HCT116 (cell line): ENCODE results near the gene PIH1D1. TPM values are rescaled to one million over a fixed set of nuclear protein-coding genes. Genes with fewer than 3 reads are reported as not detected.

Source experiments
- ATAC-seq: fragments of 200-7000 bp; cut with Tn5 transposase; 2 replicates; pipeline ENCODE4 v1.9.1; 2020; ENCODE audit warnings: mild to moderate bottlenecking, moderate library complexity
- BruUV-seq: library from RNA; stranded (reverse); fragments of 400-500 nt; replicated peaks from 2 replicates; lab custom pipeline; 2021; lab: Mats Ljungman, UMichigan
- CTCF ChIA-PET: fragments of 300-600 bp; sonication (Branson Sonifier 250); formaldehyde crosslinking; loops from one replicate; lab custom pipeline; 2021; ENCODE audit warnings: antibody characterized with exemption; lab: Charles Lee
- POLR2A ChIA-PET: fragments of 300-600, 350-600 bp; sonication (Branson Sonifier 250); formaldehyde crosslinking; loops from one replicate; lab custom pipeline; 2021; ENCODE audit warnings: antibody characterized with exemption; lab: Charles Lee
- RAD21 ChIA-PET, 2 experiments: fragments of 300-600 bp; sonication (Branson Sonifier 250); formaldehyde crosslinking; loops; one replicate each; lab custom pipeline; 2023; ENCODE audit warnings: low total read pairs in 2 of 2; ENCODE audit not compliant: uncharacterized antibody in 2 of 2, unreplicated experiment in 2 of 2, low non-redundant PET in 1 of 2; lab: Charles Lee
- DNase-seq: peaks from one replicate; pipeline ENCODE4 v3.0.0-alpha.2; 2010; ENCODE audit warnings: low read depth, low spot score
- H2AFZ ChIP-seq: fragments of 200-600 bp; shearing (Covaris generic), sonication (generic); 2 replicates; pipeline ENCODE4 v1.6.1; 2017; ENCODE audit warnings: low read depth, mixed run types, mixed read lengths, antibody characterized with exemption, low read length; ENCODE audit not compliant: poor library complexity, severe bottlenecking
- H3K27ac ChIP-seq: 2 replicates; pipeline ENCODE4 v1.5.1; 2012; ENCODE audit warnings: low read depth, low read length
- H3K27me3 ChIP-seq: fragments of 200-600 bp; sonication (generic); 2 replicates; pipeline ENCODE4 v1.6.1; 2016; ENCODE audit warnings: mixed run types, low read length, mixed read lengths; ENCODE audit not compliant: insufficient read depth
- H3K36me3 ChIP-seq, 2 experiments: fragments of 200-500 bp in 1 of 2; fragments of 200-600 bp in 1 of 2; sonication (Bioruptor generic) in 1 of 2; sonication (generic) in 1 of 2; 2 replicates each; pipeline versions ENCODE4 v1.5.1 to v1.6.1; 2014 to 2016; ENCODE audit warnings: low read length in 2 of 2, inconsistent platforms in 1 of 2, mixed read lengths in 1 of 2, mixed run types in 1 of 2; ENCODE audit not compliant: insufficient read depth in 2 of 2, control insufficient read depth in 1 of 2
- H3K4me1 ChIP-seq, 2 experiments: fragments of 200-600 bp in 1 of 2; sonication (generic) in 1 of 2; 2 replicates each; pipeline versions ENCODE4 v1.5.1 to v1.6.1; 2012 to 2017; ENCODE audit warnings: low read length in 2 of 2, inconsistent platforms in 1 of 2, mild to moderate bottlenecking in 1 of 2, mixed read lengths in 1 of 2, mixed run types in 1 of 2, moderate library complexity in 1 of 2; ENCODE audit not compliant: insufficient read depth in 2 of 2, control insufficient read depth in 1 of 2
- H3K4me2 ChIP-seq: fragments of 200-600 bp; sonication (generic); 2 replicates; pipeline ENCODE4 v1.6.1; 2017; ENCODE audit warnings: mixed run types, low read length, mixed read lengths
- H3K4me3 ChIP-seq, 2 experiments: fragments of 200-600 bp in 1 of 2; sonication (generic) in 1 of 2; replicated peaks in 1 of 2; 2 replicates each; pipeline ENCODE4 v1.5.1; 2011 to 2016; ENCODE audit warnings: low read length in 2 of 2, control low read depth in 1 of 2, low read depth in 1 of 2, mild to moderate bottlenecking in 1 of 2, mixed read lengths in 1 of 2, mixed run types in 1 of 2
- H3K79me2 ChIP-seq: fragments of 200-600 bp; sonication (generic); 2 replicates; pipeline ENCODE4 v1.6.1; 2017; ENCODE audit warnings: mild to moderate bottlenecking, mixed run types, low read length, moderate library complexity, mixed read lengths; ENCODE audit not compliant: insufficient read depth
- H3K9ac ChIP-seq: fragments of 200-600 bp; sonication (generic); 2 replicates; pipeline ENCODE4 v1.6.1; 2016; ENCODE audit warnings: low read length, mixed read lengths
- H3K9me2 ChIP-seq: fragments of 200-600 bp; sonication (generic), shearing (Covaris generic); 2 replicates; pipeline ENCODE4 v1.6.1; 2017; ENCODE audit warnings: mixed run types, mild to moderate bottlenecking, moderate library complexity; ENCODE audit not compliant: insufficient read depth
- H3K9me3 ChIP-seq, 2 experiments: fragments of 200-500 bp in 1 of 2; fragments of 200-600 bp in 1 of 2; sonication (Bioruptor generic) in 1 of 2; sonication (generic) in 1 of 2; 2 replicates each; pipeline ENCODE4 v1.6.1; 2014 to 2017; ENCODE audit warnings: low read length in 2 of 2, mixed read lengths in 2 of 2, inconsistent platforms in 1 of 2, low read depth in 1 of 2, mild to moderate bottlenecking in 1 of 2, mixed run types in 1 of 2, moderate library complexity in 1 of 2; ENCODE audit not compliant: control insufficient read depth in 1 of 2, insufficient read depth in 1 of 2
- H4K20me1 ChIP-seq: fragments of 200-600 bp; sonication (generic), shearing (Covaris generic); 2 replicates; pipeline ENCODE4 v1.6.1; 2017; ENCODE audit warnings: mixed run types, mild to moderate bottlenecking, moderate library complexity; ENCODE audit not compliant: insufficient read depth
- CTCF ChIP-seq, 3 experiments: fragments of 200-600 bp in 1 of 3; sonication (generic) in 1 of 3; IDR thresholded peaks in 2 of 3; conservative IDR thresholded peaks in 1 of 3; 2 replicates each; pipeline ENCODE4 v1.5.1; 2012 to 2017; ENCODE audit warnings: low read depth in 2 of 3, low read length in 2 of 3, antibody characterized with exemption in 1 of 3, borderline replicate concordance in 1 of 3, control low read depth in 1 of 3, mild to moderate bottlenecking in 1 of 3, mixed read lengths in 1 of 3, mixed run types in 1 of 3, moderate library complexity in 1 of 3; ENCODE audit not compliant: insufficient read depth in 1 of 3
- EZH2 ChIP-seq: fragments of 200-600 bp; sonication (generic); IDR thresholded peaks from 2 replicates; pipeline ENCODE4 v1.6.1; 2017; ENCODE audit warnings: antibody characterized with exemption, mixed run types
- EZH2phosphoT487 ChIP-seq: fragments of 200-600 bp; IDR thresholded peaks from 2 replicates; pipeline ENCODE4 v1.6.1; 2018; ENCODE audit warnings: antibody characterized with exemption, borderline replicate concordance
- JUND ChIP-seq: IDR thresholded peaks from 2 replicates; pipeline ENCODE4 v1.6.1; 2012
- MAX ChIP-seq: IDR thresholded peaks from 2 replicates; pipeline ENCODE4 v1.6.1; 2012
- POLR2A ChIP-seq: IDR thresholded peaks from 2 replicates; pipeline ENCODE4 v1.7.0; 2011; ENCODE audit warnings: borderline replicate concordance; ENCODE audit not compliant: insufficient read depth, insufficient read length; ENCODE audit errors: extremely low read depth
- POLR2AphosphoS5 ChIP-seq: IDR thresholded peaks from 2 replicates; pipeline ENCODE4 v1.6.1; 2011; ENCODE audit warnings: mild to moderate bottlenecking, low read depth, low read length, moderate library complexity
- RAD21 ChIP-seq: IDR thresholded peaks from 2 replicates; pipeline ENCODE4 v1.6.1; 2012; ENCODE audit warnings: low read depth, mild to moderate bottlenecking
- SP1 ChIP-seq: IDR thresholded peaks from 2 replicates; pipeline ENCODE4 v1.6.1; 2012; ENCODE audit warnings: low read depth
- SRF ChIP-seq: IDR thresholded peaks from 2 replicates; pipeline ENCODE4 v1.6.1; 2012; ENCODE audit warnings: low read depth
- YY1 ChIP-seq: IDR thresholded peaks from 2 replicates; pipeline ENCODE4 v1.6.1; 2011; ENCODE audit warnings: low read length, low read depth, moderate library complexity, mild to moderate bottlenecking; ENCODE audit not compliant: insufficient replicate concordance; ENCODE audit errors: extremely low read depth
- ZFX ChIP-seq: fragments of 450-650 bp; IDR thresholded peaks from 2 replicates; pipeline ENCODE4 v1.6.1; 2017
- intact Hi-C: fragments of 100-400 bp; cut with micrococcal nuclease; formaldehyde crosslinking; loops from 2 replicates; pipeline ENCODE4 v1.10.0; 2022
- total RNA-seq: library from RNA; stranded (reverse); gene quantifications from one replicate; pipeline ENCODE4 v1.2.1, GENCODE V29; 2021; ENCODE audit not compliant: unreplicated experiment
- TF ChIP-seq, protein P1 (sequence below): IDR thresholded peaks from 2 replicates; pipeline ENCODE4 v1.6.1; 2012; ENCODE audit warnings: low read depth
- TF ChIP-seq, protein P2 (sequence below): IDR thresholded peaks from 2 replicates; pipeline ENCODE4 v1.6.1; 2012

PIH1D1 gene
- total RNA-seq, 1 experiment from 2014 or later = 152 TPM

DNA sequence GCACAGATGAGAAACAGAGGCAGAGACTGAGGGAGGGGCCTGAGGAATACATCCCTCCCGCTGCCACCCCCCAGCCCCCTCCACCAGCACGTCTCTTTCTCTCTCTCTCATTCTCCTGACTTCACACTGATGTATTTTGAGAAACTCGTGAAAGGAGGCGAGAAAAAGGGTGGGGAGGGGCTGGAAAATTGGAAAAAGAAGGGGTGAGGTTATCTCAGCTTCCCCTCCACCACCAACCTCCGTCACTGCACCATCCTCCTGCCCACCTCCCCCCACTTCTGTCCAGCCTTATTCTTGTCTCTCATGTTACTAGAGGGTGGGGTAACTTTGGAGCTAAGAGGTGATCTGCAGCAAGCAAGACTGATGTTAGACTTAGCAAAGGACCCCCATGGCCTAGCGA lies 11.8 kb downstream of the PIH1D1 start:
- RAD21 ChIA-PET = no interaction called here
- Histone ChIP-seq H3K9me3 (no peaks in the 10 kb centered on the region), H3K4me2 (no peak overlapping the region), H3K27me3 (peaks cover 21% of the 10 kb centered on the region), H4K20me1 (no peaks in the 10 kb centered on the region), H3K27ac (no peak overlapping the region), H3K9ac (no peak overlapping the region), H2AFZ (no peak overlapping the region), H3K36me3 (no peaks in the 10 kb centered on the region), H3K79me2 (no peaks in the 10 kb centered on the region)
- DNase-seq (no peak), ATAC-seq (no peak)
- intact Hi-C loops = no loop called here
- POLR2A ChIA-PET = interaction anchor here (0.8 kb wide), 1 partner anchor 12 kb away, joined by 3 read pairs; no protein-coding TSS in a partner anchor
- no TSS peak for BruUV-seq
- TF ChIP-seq ZFX (no peak), RAD21 (no peak), YY1 (no peak), EZH2phosphoT487 (no peak), CTCF (IDR thresholded peaks at IDR 0.05 in 2 of 3, conservative IDR thresholded peaks at IDR 0.05 in 1 of 3; ENCODE audit: borderline replicate concordance in 1 of 3, insufficient read depth in 1 of 3, low read depth in 2 of 3, low read length in 2 of 3) (no peak), SRF (no peak), JUND (no peak)
- TF ChIP-seq, all 23 proteins: peak for 0
- Histone ChIP-seq H3K4me3 (no peak overlapping the region), H3K9me2 (no peaks in the 10 kb centered on the region), H3K4me1 (peaks cover 7 to 28% of the 10 kb centered on the region in 2 experiments; a peak in 3 of 4 replicates)
- CTCF ChIA-PET = no interaction called here

- Histone ChIP-seq H3K27ac (no peak overlapping the region), H3K9me2 (no peaks in the 10 kb centered on the region), H3K36me3 (no peaks in the 10 kb centered on the region), H3K4me1 (peaks cover 7 to 20% of the 10 kb centered on the region in 2 experiments; a peak in 3 of 4 replicates), H4K20me1 (no peaks in the 10 kb centered on the region), H3K79me2 (no peaks in the 10 kb centered on the region), H2AFZ (no peak overlapping the region), H3K4me2 (no peak overlapping the region), H3K9me3 (no peaks in the 10 kb centered on the region), H3K27me3 (peaks cover 21% of the 10 kb centered on the region), H3K4me3 (no peak overlapping the region), H3K9ac (no peak overlapping the region)
- ChIA-PET RAD21 (no interaction called here), POLR2A (no interaction called here), CTCF (no interaction called here)
- intact Hi-C loops = no loop called here
- no TSS peak for BruUV-seq
- ATAC-seq (no peak), DNase-seq (no peak)
- TF ChIP-seq POLR2A (no peak), POLR2AphosphoS5 (no peak), SP1 (no peak), MAX (no peak), JUND (no peak), EZH2 (no peak), EZH2phosphoT487 (no peak)
- TF ChIP-seq, protein P1, sequence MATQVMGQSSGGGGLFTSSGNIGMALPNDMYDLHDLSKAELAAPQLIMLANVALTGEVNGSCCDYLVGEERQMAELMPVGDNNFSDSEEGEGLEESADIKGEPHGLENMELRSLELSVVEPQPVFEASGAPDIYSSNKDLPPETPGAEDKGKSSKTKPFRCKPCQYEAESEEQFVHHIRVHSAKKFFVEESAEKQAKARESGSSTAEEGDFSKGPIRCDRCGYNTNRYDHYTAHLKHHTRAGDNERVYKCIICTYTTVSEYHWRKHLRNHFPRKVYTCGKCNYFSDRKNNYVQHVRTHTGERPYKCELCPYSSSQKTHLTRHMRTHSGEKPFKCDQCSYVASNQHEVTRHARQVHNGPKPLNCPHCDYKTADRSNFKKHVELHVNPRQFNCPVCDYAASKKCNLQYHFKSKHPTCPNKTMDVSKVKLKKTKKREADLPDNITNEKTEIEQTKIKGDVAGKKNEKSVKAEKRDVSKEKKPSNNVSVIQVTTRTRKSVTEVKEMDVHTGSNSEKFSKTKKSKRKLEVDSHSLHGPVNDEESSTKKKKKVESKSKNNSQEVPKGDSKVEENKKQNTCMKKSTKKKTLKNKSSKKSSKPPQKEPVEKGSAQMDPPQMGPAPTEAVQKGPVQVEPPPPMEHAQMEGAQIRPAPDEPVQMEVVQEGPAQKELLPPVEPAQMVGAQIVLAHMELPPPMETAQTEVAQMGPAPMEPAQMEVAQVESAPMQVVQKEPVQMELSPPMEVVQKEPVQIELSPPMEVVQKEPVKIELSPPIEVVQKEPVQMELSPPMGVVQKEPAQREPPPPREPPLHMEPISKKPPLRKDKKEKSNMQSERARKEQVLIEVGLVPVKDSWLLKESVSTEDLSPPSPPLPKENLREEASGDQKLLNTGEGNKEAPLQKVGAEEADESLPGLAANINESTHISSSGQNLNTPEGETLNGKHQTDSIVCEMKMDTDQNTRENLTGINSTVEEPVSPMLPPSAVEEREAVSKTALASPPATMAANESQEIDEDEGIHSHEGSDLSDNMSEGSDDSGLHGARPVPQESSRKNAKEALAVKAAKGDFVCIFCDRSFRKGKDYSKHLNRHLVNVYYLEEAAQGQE = no peak
- TF ChIP-seq, protein P2, sequence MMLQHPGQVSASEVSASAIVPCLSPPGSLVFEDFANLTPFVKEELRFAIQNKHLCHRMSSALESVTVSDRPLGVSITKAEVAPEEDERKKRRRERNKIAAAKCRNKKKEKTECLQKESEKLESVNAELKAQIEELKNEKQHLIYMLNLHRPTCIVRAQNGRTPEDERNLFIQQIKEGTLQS = no peak
These were observed 13.4 kb downstream of the PIH1D1 start for GRCh38 chr19:49438261-49438660.
